Measurements from ENCODE around the gene FBRS.
"Not testable (repeated sequence)": the region's sequence is repeated elsewhere in the genome, so short reads cannot be mapped to it uniquely, and the experiment has no call there.

FBRS gene

DNA sequence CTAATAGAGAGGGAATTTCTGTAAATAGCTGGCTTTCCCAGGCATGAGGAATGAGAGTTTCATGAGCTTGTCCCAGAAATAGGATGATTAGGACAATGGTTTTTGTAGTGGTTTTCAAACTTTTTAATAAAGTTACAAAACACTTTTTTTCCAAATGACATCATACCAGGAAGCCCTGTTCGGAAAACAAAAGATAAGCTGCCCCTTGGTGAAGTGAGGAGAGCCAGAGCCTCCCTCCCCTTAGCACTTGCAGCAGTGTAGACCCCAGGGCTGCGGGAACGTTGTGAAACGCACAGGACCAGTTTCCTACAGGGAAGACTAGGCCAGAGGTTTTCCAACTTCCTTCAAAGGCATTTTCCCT is 7.6 kb downstream of the FBRS start:
- DNase-seq: no peak

DNA sequence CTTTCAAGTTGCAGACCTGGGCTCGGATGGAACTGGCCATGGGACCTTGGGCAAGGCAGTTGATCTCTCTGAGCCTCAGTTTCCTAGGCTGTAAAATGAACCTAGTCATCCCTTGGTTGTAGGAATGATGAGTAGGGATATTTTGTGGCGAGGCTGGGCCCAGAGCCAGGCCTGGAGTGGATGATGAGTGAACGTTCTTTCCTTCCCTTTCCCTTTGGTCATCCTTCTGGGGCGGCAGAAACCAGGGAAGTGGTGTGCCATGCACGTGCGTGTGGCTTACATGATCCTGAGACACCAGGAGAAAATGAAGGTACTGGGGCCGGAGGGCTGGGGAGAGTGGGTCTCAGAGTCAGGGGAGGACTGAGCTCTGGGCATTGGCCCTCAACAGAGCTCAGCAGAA is 8.4 kb downstream of the FBRS start:
- DNase-seq: no peak

DNA sequence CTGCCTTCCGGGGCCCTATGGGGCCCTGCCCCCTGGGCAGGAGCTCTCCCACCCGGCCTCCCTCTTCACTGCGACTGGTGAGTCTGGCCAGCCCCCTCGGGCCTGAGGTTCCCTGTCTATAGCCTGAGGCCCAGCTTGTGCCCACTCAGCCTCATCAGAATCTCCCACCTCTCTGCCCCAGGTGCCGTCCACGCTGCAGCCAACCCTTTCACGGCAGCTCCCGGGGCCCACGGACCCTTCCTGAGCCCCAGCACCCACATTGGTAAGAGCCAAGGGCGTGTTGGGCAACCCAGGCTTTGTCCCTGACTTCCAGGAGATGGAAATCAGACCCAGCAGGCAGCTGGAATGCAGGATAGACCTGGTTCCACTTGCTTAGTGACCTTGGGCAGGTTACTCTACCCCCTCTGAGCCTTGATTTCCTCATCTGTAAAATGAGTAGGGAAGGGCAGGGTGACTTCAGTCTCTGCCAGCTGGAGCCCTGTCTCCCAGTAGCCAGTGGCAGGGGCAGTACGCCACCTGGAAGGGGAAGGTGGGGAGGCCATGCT is 9.2 kb downstream of the FBRS start:
- DNase-seq: no peak

DNA sequence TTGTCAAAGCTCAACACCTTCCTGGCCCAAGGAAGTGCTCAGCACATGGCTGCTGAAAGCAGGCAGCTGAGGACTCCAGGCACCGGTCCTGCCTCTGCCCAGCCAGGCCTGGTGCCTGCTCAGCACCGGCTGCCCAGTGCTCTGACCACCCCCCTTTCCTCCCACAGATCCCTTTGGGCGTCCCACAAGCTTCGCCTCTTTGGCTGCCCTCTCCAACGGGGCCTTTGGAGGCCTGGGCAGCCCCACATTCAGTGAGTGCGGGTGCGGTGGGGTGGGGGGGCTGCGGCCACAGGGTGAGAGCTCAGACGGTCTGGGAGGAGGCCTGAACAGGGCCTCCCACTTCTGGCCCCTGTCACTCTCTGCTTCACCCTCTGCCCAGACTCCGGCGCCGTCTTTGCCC is 10.2 kb downstream of the FBRS start:
- DNase-seq: no peak

DNA sequence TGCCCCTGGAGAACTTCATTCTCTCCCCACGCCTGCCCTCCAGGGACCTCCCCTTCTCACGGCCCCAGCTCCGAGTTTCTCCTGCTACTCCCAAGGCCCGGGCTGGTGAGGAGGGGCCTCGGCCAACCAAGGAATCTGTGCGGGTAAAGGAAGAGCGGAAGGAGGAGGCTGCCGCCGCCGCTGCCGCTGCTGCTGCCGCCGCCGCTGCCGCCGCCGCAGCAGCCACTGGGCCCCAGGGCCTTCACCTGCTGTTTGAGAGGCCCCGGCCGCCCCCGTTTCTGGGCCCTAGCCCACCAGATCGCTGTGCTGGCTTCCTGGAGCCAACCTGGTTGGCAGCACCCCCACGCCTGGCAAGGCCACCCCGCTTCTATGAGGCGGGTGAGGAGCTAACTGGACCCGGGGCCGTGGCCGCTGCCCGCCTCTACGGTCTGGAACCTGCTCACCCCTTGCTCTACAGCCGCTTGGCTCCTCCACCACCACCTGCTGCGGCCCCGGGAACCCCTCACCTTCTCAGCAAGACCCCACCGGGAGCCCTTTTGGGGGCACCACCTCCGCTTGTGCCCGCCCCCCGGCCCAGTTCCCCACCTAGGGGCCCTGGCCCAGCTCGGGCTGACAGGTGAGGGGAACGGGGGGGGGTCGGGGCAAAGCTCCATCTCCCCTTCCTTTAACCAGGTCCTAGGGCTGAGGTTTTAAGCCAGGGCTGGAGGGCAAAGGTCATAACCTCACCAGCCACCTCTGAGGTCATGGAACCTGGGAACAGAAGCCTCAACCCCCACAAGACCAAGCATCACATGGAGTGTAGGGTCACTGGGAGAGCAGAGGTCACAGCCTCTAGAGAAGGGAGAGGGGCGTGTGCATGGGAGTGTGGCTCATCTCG is 11.0 kb downstream of the FBRS start:
- DNase-seq: no peak

DNA sequence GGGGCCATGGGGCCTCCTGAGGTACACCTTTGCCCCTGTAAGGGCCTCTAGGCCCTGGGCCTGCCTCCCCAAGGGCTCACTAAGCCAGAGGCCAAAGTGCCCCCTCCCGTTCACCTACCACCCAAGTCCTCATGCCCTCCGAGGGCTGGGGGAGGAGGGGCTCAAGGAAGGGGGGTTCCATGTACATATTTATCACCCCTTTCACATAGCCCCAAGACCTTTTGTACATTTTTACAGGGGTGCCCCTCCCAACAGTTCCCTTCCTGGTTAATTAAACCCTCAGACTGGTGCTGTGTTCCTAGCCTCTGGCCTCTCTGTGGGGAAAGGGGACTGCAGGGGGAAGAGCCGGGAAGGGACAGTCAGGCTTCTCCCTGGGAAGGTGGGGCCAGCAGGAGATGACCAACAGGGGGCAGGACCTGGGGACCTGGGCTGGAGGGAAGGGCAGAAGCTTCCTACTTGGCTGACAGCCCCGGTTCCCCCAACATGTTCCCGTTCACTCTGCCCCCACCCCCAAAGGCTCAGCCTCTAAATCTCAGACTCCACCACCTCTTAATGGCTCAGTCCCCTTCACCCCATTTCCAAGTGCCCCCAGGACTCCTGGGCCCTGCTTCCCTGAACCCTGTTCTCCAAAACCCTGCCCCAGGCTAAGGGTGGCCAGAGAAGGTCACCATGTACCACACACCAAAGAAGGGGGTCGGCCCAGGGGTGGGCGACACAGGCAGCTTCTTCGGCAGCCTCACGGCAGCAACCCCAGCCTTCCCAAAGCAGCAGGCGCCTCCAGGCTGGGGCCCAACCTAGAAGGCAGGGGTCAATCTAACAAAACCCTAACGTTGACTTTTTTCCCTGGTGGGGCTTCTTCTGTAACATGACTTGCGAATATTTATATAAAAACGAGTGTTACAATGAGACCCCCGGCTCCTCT is 11.9 kb downstream of the FBRS start:
- DNase-seq: no peak

DNA sequence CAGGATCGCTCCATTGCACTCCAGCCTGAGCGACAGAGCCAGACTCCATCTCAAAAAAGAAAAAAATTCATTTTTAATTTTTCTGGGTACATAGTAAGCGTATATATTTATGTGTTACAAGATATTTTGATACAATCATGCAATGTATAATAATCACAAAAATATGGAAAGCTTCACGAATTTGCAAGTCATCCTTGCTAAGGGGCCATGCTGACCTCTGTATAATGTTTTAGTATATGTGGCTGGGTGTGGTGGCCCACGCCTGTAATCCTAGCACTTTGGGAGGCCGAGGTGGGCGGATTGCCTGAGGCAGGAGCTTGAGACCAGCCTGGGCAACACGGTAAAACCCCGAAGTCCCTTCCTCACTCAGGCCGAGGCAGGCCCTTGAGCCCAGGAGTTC is 16.9 kb downstream of the FBRS start:
- no peak for DNase-seq

DNA sequence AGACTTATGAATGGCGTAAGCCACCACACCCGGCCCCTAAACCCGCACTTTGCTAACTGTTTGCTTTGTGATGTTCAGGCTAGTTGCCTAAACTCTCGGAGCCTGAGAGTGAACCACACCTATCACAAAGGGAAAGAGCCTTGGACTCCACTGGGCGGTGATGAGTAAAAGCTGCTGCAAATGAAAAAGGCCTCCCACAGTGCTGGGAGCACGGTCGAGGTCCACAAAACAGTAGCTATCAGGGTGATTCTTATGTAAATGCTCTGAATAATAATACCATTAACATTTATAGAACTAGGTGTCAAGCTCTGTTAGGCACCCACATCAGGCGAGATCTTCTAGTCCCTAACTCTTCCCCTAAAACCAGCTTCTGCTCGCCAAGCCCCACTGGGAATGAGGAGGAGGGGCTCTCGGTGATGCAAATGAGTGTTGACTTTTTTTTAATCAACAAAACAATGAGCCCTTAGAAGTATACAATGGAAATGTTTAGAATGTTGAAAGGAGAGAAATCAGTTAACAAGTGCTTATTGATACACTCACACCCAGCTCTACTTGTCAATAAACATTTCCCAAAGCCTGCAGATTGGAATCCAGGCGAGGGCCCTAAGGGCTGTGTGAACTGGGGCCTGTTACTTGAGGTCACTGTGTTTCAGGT is 19.8 kb downstream of the FBRS start:
- DNase-seq: no peak

DNA sequence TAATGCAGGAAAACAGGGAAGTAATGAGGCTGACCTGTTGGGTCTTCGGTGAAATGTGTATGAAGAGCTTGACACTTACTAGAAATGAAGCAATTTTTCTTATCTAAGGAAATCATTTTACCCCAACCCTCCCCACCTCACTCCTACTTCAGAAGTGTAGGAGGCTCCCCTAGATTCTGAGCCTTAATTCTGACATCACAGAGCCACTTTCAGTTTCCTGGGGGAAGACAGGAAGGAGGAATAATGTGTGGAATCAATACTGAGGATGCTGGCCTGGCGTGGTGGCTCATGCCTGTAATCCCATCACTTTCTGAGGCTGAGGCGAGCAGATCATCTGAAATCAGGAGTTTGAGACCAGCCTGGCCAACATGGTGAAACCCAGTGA is 20.3 kb downstream of the FBRS start:
- no peak for DNase-seq

DNA sequence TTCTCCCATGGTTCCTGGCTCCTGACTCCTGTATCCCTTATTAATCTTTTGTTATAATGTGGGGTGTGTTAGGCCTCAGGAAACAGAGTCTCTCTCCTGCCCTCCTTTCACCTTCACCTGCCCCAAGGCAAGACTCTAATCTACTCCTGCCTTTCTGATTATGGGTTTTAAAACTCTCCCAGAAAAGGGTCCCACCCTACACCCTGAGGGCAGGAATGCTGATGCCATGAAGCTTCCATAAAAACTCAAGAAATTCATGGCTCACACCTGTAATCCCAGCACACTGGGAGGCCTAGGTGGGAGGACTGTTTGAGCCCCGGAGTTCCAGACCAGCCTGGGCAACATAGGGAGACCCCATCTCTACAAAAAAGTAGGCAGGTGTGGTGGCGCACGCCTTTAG is 22.1 kb downstream of the FBRS start:
- no peak for DNase-seq

DNA sequence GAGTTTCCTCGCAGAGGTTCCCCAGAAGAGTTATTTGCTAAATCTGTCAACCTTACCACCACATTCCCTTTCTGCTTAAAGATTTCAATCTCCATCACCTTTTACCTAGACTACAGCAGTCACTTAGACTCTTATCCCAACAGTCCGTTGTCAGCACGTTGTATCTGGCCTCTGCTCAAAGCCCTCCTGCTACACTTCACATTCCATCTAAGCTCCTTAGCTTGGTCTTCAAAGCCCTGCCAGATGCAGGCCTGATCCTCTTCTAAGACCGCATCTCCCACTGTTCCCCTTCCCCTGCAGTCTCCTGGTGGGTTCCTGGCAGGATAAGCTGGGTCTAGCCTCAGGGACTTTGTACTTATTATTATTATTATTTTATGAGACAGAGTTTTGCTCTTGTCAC is 30.5 kb downstream of the FBRS start:
- no peak for DNase-seq

DNA sequence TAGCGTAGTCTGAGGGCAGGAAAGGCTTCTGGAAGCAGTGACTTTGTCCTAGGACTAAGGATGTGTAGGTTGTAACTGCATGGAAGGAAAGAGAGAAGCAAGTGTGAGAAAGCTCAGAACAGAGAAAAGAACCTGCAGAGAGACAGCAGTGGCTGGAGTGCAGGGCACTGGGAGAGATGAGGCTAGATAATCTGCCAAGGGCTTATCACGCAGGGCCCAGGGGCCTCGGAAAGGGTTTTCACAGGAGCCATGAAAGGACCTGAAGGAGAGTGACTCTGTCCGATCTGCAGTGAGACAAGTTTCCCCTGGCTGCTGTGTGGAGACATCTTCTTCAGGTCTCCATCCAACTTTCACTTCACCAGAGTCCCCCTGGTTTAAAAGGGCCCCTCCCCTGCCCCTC is 33.7 kb downstream of the FBRS start:
- DNase-seq: no peak

DNA sequence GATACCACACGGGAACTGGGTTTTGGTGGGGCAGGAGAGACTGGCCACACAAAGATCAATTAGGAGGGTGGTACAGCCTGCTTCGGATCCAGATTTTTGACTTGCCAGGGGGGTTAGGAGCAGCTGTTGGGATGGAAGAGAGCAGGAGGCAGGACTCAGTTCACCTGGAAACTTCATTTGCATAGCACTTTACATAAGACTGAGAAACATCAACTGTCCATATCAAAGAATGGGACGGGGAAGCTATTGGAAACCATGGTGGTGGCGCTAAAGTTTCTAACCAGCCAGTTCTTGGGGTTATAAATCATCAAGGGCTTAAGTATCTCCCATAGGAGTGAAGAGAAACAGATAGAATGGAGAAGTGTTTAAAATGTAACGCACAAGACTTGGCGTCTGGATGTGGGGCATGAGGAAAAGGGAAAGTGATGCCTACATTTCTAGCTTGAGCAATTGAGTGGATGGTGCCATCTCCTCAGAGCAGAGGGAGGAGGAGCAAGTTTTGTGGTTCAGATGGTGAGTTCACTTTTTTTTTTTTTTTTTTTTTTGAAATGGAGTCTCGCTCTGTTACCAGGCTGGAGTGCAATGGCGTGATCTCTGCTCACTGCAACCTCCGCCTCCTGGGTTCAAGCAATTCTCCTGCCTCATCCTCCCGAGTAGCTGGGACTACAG is 34.3 kb downstream of the FBRS start:
- no peak for DNase-seq

DNA sequence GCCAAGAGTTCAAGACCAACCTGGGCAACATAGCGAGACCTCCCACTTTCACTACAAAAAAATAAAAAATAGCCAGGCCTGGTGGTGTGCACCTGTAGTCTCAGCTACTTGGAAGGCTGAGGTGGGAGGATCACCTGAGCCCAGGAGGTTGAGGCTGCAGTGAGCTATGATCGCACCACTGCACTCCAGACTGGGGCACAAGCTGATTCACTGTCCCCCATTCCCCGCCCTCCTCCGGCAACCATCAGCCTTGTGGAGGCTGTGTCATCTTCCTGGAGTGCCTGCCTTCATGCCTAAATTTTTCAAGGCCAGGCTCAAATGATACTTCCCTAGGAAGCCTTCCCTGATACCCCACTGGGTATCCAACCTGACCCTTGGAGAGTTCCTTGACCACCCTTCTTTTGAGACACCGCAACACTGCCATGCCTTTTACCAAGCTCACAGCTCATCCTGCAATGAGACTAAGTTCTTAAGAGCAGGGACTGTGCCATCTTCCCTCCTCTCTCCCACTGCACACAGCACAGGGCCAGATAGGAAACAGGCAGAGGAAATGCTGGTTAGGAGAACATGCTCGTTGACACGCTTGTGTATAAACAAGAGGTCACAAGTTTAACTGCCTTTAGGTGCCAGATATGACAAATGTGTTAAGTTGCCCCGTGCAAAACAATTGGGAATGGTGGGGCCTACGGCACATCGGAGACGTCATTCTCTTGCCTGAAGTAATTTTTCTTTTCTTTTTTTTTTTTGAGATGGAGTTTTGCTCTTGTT is 36.9 kb downstream of the FBRS start:
- no peak for DNase-seq

DNA sequence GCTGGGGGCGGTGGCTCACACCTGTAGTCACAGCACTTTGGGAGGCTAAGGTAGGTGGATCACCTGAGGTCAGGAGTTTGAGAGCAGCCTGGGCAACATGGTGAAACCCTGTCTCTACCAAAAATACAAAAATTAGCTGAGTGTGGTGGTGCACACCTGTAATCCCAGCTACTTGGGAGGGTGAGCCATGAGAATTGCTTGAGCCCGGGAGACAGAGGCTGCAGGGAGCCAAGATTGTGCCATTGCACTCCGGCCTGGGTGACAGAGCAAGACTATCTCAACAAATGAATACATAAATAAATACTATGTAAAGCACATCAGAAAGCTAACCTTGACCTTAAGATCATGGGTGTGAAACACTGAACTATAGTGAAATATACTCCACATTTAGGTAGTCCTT is 38.4 kb downstream of the FBRS start:
- DNase-seq: not testable (repeated sequence)

DNA sequence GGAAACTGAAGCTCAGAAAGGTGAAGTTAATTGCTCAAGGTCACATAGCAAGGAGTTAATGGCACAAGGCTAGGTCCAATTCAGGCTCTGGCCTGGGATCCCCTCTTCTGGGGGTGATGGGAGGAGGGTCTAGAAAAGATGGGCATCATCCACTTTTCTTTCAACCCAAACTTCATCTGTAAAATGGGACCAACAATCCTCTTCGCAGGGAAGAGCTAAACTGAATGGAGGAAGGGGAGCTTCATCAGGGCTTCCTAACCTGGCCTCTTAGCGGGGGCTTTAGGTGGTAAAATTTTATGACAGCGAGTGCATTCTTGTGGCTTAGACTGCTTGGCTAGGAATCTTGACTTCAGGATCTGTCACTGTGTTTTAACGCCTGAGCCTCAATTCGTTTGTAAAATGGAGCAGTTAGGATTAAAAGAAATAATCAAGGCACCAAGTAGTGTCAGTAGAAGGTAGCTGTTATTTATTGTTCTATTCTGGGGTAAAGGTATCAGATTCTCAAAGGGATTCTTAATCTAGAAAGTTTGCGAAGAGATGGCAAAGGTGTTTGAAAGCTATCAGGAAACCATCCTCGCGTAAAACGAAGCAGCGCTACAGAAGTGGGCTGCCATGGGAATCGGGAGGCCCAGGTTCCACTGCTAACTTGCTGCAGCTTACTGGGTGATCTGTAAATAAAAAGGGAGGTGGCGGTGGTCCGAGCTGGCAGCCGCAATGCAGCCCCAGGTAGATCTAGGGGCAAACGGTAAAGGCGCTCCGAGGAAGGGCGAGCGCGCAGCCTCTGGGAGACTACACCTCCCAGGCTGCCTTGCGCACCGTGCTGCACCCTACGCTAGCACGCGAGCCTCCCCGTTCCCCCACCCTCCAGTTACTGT is 39.3 kb downstream of the FBRS start:
- no peak for DNase-seq

DNA sequence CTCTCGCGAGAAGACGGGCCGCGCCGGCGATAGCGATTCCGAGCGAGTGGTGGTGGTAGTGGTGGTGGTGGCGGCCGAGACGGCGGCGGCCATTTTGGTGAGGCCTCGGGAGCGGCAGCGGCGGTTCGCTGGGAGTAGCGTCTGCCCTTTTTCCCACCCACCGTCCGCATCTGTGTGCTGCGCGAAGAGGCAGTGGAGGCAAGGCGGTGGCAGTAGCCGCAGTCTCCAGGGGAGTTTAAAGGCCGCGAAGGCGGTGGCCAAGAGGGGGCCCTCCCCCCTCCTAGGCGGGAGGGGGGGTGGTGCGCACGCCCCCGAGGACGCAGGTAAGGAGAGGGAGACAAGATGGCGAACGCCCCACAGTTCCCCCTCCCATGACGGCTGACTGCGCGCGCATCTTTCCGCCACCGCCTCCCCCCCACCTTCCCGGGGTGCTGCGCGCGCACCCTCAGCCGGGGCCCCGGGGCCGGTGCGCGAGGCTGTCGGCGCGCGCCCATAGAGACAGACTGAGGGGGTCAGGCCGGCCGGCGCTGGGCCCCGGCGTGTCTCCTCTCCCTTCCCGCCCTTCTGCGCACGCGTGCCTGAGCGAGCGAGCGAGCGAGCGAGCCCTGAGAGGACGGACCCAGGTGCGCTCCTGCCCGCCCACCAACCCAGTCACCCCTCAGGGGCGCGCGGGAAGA is 40.0 kb downstream of the FBRS start:
- peak; percentile 99 for DNase-seq

DNA sequence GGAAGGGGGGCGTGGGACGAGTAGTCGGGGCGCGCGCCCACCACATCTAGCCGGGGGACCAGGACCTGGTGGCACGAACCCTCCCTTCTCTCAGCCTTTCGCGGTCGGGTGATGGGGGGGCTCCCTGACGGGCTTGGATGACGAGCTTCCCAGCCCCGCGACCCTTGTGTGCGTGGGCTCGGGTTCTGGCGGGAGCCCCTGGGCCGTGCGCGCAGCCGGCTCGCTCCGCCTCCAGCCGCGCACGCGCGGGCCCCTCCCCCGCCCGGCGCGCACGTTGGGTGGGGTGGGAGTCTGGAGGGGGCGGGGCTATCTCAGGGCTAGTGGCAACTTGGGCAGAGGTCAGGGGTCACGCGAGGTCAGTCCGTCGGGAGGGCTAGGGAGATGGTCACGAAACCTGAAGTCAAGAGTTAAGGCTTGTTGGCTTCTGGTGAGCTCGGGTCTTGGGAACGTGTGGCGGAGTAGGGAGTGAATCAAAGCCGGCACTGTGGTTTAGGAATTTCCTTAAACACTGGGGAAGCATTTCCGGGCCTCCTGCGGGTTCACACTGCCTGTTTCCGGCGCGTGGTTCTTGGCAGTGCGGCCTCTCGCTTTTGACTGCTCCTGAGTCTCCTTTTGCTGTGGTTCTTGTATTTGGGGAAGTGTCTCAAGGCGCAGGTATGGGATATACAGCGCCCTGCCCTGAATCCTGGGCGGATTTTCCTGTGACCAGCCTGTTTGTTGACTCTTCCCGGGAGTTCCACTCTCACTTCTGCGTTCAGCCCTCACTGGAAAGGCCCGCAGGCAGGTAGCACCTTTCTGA is 40.8 kb downstream of the FBRS start, which contains the start of gene SRCAP:
SRCAP (plus strand) TSS at position 356 of the 799 bp plus-strand sequence. CDS start 1,654 bp downstream, outside the sequence.
- DNase-seq: peak; percentile 90

DNA sequence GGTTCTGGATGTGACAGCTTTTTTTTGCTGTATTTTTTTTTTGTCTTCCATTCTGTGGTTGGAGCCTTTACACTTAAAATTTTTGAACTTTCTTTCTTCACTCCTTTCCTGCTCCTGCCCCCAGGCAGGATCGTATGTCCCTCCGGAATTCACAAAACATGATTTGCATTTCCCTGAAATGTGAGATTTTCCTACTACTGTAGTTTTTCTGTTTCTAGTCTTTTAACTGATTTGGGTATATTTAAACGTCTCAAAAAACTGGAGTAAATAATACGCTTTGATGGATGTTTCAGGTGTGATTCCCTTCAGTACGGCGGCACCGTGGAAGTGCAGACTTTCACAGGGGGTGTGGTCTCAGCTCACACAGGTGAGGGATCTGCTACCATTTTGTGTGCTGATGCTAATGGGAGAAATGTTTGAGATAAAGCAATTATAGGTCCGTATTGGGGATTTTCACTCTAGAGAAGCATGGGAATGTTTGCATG is 41.4 kb downstream of the FBRS start:
- no peak for DNase-seq
